Fibroblast of the aortic adventitia (primary cell): ENCODE data around the gene NXN. TPM values are rescaled to one million over a fixed set of nuclear protein-coding genes. Genes with fewer than 3 reads are reported as not detected.

ENCODE experiments used
- DNase-seq: peaks from one replicate; pipeline ENCODE4 v3.0.0-alpha.2; 2010; ENCODE audit warnings: low read depth
- H3K4me3 ChIP-seq: 2 replicates; pipeline ENCODE4 v1.5.1; 2011; ENCODE audit warnings: low read depth, mild to moderate bottlenecking, control low read depth, low read length, moderate library complexity
- CTCF ChIP-seq: IDR thresholded peaks from 2 replicates; pipeline ENCODE4 v1.5.1; 2011; ENCODE audit warnings: mild to moderate bottlenecking, low read length, control low read depth, inconsistent platforms; ENCODE audit not compliant: insufficient read depth
- total RNA-seq: library from RNA; depleted of rRNA; stranded (reverse); fragments of >200 nt; gene quantifications from 2 replicates; pipeline ENCODE4 v1.2.3, GENCODE V29; 2012; ENCODE audit warnings: low replicate concordance

NXN gene
- total RNA-seq, 1 donor = 18.1 TPM

GRCh38 chr17:1021147-1021546, 41.6 kb upstream of the NXN start:
- DNase-seq = no peak
- H3K4me3 ChIP-seq = no peak overlapping the region
- no peak for TF ChIP-seq CTCF

- no peak for TF ChIP-seq CTCF
- no peak overlapping the region for H3K4me3 ChIP-seq
- no peak for DNase-seq
These were observed 39.9 kb upstream of the NXN start for GRCh38 chr17:1019451-1019850.

GRCh38 chr17:1018547-1018946, 39.0 kb upstream of the NXN start:
- no peak for TF ChIP-seq CTCF
- no peak overlapping the region for H3K4me3 ChIP-seq
- DNase-seq = no peak

- no peak overlapping the region for H3K4me3 ChIP-seq
- TF ChIP-seq CTCF = no peak
- DNase-seq = no peak
These were observed 34.1 kb upstream of the NXN start for GRCh38 chr17:1013729-1014090.

- DNase-seq = no peak
- no peak for TF ChIP-seq CTCF
- H3K4me3 ChIP-seq = no peak overlapping the region
These were observed 33.5 kb upstream of the NXN start for GRCh38 chr17:1012823-1013728.

- no peak for TF ChIP-seq CTCF
- no peak for DNase-seq
- H3K4me3 ChIP-seq = no peak overlapping the region
These were observed 32.5 kb upstream of the NXN start for GRCh38 chr17:1011760-1012735.
